Chondrocyte (in vitro differentiated cells): ENCODE results near the gene CLEC4G. TPM values are rescaled to one million over a fixed set of nuclear protein-coding genes. Genes with fewer than 3 reads are reported as not detected.

ENCODE experiments used
- DNase-seq: peaks from one replicate; pipeline ENCODE4 v3.0.0; 2021; ENCODE audit warnings: mixed read lengths, low spot score
- H3K27ac Mint-ChIP-seq: one replicate; pipeline ENCODE4 v1.8.0; 2021; ENCODE audit warnings: mild to moderate bottlenecking, moderate library complexity, mixed read lengths; ENCODE audit not compliant: unreplicated experiment
- H3K27me3 Mint-ChIP-seq: 2 replicates; pipeline ENCODE4 v1.8.0; 2021; ENCODE audit warnings: low read depth, mixed read lengths
- H3K36me3 Mint-ChIP-seq: 2 replicates; pipeline ENCODE4 v1.8.0; 2021; ENCODE audit warnings: low read depth, mixed read lengths
- H3K4me1 Mint-ChIP-seq: 2 replicates; pipeline ENCODE4 v1.8.0; 2021; ENCODE audit warnings: low read depth, mild to moderate bottlenecking, mixed read lengths
- H3K4me3 Mint-ChIP-seq: one replicate; pipeline ENCODE4 v1.8.0; 2021; ENCODE audit warnings: mild to moderate bottlenecking, moderate library complexity, mixed read lengths; ENCODE audit not compliant: unreplicated experiment
- H3K9me3 Mint-ChIP-seq: 2 replicates; pipeline ENCODE4 v1.8.0; 2021; ENCODE audit warnings: low read depth, mixed read lengths
- total RNA-seq: library from RNA; stranded (reverse); gene quantifications from 3 replicates; pipeline ENCODE4 v1.2.1, GENCODE V29; 2021
- TF ChIP-seq, protein P1 (sequence below): fragments of 200-600 bp; sonication (generic); IDR thresholded peaks from 2 replicates; pipeline ENCODE4 v1.5.0; 2021; ENCODE audit warnings: antibody characterized with exemption, mild to moderate bottlenecking, moderate library complexity

CLEC4G gene
- total RNA-seq, 1 donor from 2014 or later, result not detected

DNA sequence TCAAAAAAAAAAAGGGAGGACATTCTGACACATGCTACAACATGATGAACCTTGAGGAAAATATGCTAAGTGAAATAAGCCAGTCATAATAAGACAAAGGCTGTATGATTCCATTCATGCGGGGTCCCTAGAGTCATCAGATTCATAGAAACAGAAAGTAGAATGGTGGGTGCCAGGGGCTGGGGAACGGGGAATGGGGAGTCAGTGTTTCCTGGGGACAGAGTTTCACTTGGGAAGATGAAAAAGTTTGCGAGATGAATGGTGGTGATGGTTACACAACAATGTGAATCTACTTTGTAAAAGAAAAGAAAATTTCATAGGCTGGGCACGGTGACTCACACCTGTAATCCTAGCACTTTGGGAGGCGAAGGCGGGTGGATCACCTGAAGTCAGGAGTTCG lies 6.1 kb upstream of the CLEC4G start:
- peaks cover 56% of the 10 kb centered on the region for H3K27me3 Mint-ChIP-seq
- H3K4me3 Mint-ChIP-seq, result no peak overlapping the region
- H3K36me3 Mint-ChIP-seq, result peaks cover 2% of the 10 kb centered on the region
- no peaks in the 10 kb centered on the region for H3K9me3 Mint-ChIP-seq
- DNase-seq, result no peak
- H3K27ac Mint-ChIP-seq, result no peak overlapping the region
- H3K4me1 Mint-ChIP-seq, result no peaks in the 10 kb centered on the region
- TF ChIP-seq, protein P1, sequence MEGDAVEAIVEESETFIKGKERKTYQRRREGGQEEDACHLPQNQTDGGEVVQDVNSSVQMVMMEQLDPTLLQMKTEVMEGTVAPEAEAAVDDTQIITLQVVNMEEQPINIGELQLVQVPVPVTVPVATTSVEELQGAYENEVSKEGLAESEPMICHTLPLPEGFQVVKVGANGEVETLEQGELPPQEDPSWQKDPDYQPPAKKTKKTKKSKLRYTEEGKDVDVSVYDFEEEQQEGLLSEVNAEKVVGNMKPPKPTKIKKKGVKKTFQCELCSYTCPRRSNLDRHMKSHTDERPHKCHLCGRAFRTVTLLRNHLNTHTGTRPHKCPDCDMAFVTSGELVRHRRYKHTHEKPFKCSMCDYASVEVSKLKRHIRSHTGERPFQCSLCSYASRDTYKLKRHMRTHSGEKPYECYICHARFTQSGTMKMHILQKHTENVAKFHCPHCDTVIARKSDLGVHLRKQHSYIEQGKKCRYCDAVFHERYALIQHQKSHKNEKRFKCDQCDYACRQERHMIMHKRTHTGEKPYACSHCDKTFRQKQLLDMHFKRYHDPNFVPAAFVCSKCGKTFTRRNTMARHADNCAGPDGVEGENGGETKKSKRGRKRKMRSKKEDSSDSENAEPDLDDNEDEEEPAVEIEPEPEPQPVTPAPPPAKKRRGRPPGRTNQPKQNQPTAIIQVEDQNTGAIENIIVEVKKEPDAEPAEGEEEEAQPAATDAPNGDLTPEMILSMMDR, result no peak

DNA sequence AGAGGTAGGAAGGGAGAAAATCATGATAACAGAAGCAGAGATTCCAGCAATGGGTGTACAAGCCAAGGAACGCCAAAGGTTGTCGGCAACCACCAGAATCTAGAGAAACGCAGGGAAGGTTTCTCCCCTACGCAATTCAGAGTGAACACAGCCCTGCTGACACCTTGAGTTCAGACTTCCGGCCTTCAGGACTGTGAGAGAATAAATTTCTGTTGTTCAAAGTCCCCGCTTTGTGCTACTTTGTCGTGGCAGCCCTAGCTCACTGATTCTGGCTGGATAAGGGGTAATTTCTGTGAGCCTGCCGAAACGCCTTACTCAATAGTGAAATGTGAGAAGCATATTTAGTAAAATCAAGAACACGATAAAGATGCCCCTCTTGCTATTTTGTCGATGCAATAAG lies 5.3 kb upstream of the CLEC4G start:
- no peaks in the 10 kb centered on the region for H3K9me3 Mint-ChIP-seq
- peaks cover 2% of the 10 kb centered on the region for H3K36me3 Mint-ChIP-seq
- H3K27ac Mint-ChIP-seq, result no peak overlapping the region
- TF ChIP-seq, protein P1, result no peak
- H3K4me1 Mint-ChIP-seq, result no peaks in the 10 kb centered on the region
- H3K4me3 Mint-ChIP-seq, result no peak overlapping the region
- DNase-seq, result peak; percentile 24
- peaks cover 57% of the 10 kb centered on the region for H3K27me3 Mint-ChIP-seq

DNA sequence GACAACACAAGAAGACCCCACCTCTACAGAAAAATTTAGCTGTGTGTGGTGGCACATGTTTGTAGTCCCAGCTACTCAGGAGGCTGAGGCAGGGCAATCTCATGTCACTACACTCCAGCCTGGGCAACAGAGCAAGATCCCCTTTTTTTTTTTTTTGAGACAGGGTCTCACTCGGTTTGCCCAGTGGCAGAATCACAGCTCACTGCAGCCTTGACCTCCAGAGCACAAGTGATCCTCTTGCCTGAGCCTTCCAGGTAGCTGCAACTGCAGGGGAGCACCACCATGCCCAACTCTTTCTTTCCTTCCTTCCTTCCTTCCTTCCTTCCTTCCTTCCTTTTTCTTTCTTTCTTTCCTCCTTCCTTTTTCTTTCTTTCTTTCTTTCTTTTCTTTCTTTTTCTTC lies 4.2 kb upstream of the CLEC4G start:
- no peak for DNase-seq
- no peak overlapping the region for H3K27ac Mint-ChIP-seq
- H3K36me3 Mint-ChIP-seq, result peaks cover 2% of the 10 kb centered on the region
- no peaks in the 10 kb centered on the region for H3K4me1 Mint-ChIP-seq
- H3K27me3 Mint-ChIP-seq, result peaks cover 57% of the 10 kb centered on the region
- TF ChIP-seq, protein P1, result no peak
- H3K9me3 Mint-ChIP-seq, result no peaks in the 10 kb centered on the region
- no peak overlapping the region for H3K4me3 Mint-ChIP-seq

DNA sequence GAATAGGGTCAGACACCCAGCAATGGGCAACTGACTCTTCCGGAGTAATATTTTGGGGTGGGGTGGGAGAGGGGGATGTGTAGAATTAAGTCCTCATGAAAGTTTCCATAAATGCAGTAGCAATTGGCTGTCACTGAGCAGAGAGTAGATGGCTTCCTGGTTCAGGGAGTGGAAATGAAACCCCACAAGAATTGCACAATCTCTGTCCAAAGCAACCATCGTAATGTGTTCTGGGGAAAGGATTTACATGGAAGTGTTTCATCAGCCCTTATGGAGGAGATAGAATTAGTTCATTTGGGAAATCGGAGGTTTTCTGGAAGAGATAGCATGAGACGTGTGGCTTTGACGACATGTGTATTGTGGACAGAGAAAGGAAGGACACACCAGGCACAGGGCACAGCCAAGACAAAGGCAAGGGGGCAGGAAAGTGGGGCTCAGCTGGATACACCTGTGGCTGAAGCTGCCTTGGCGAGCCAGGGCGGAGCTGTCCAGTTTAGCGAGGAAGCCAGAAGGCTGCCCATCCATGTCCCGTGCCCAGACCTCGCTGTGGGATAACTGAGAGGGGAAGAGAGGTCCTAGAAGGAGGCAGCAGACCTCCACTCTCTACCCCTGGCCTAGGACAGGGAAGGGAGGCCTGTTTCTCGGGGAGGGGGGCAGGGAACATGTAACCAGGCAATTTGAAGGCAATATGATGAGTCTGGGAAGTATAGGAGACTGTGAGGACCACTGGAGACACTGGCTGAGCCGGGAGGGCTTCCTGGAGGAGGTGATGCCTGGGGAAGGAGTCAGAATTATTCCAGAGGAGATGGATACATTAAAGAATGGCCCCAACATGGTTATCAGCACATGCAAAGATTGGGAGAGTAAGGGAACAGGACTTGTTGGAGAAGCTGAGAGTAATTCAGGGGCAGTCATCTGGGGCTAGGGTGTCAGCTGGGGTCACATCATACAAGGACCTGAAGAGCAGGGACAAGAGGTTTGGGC lies 2.6 kb upstream of the CLEC4G start:
- Mint-ChIP-seq H3K9me3 (no peaks in the 10 kb centered on the region), H3K27me3 (peaks cover 52% of the 10 kb centered on the region), H3K27ac (no peak overlapping the region), H3K36me3 (peaks cover 2% of the 10 kb centered on the region), H3K4me1 (no peaks in the 10 kb centered on the region), H3K4me3 (no peak overlapping the region)
- TF ChIP-seq, protein P1, result no peak
- peak; percentile 41 for DNase-seq

DNA sequence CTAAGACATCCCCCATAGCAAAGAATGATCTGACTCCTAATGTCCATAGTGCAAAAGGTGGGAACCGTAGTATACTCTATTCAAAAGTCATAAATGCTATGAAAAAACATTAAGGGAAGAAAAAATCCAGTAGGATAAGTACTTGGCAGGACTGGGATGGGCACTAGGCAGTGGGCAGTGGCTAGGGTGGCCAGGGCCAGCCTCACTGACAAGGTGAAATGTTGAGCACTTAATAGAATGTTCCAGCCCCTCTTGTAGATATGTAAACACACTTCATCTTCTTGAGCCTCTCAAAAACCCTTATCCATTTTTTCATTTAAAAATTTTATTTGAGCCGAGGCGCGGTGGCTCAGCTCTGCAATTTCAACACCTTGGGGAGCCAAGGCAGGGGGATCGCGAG lies 1.5 kb upstream of the CLEC4G start:
- TF ChIP-seq, protein P1, result no peak
- peaks cover 55% of the 10 kb centered on the region for H3K27me3 Mint-ChIP-seq
- H3K4me3 Mint-ChIP-seq, result no peak overlapping the region
- H3K36me3 Mint-ChIP-seq, result peaks cover 2% of the 10 kb centered on the region
- no peak overlapping the region for H3K27ac Mint-ChIP-seq
- no peaks in the 10 kb centered on the region for H3K9me3 Mint-ChIP-seq
- no peak for DNase-seq
- H3K4me1 Mint-ChIP-seq, result no peaks in the 10 kb centered on the region
